GM10266 (cell line): Measurements from ENCODE around the gene PPFIA4.

ENCODE experiments used
- DNase-seq: peaks from one replicate; pipeline ENCODE4 v3.0.0; 2012; ENCODE audit errors: extremely low spot score
- TF ChIP-seq, protein P1 (sequence below): IDR thresholded peaks from 2 replicates; pipeline ENCODE4 v1.5.1; 2012; ENCODE audit warnings: mild to moderate bottlenecking, low read depth; ENCODE audit not compliant: control insufficient read depth, insufficient read depth; ENCODE audit errors: missing control alignments

Gene PPFIA4

GRCh38 chr1:202987922-202988583, 38.2 kb upstream of the PPFIA4 start:
- no peak for DNase-seq
- TF ChIP-seq, protein P1, sequence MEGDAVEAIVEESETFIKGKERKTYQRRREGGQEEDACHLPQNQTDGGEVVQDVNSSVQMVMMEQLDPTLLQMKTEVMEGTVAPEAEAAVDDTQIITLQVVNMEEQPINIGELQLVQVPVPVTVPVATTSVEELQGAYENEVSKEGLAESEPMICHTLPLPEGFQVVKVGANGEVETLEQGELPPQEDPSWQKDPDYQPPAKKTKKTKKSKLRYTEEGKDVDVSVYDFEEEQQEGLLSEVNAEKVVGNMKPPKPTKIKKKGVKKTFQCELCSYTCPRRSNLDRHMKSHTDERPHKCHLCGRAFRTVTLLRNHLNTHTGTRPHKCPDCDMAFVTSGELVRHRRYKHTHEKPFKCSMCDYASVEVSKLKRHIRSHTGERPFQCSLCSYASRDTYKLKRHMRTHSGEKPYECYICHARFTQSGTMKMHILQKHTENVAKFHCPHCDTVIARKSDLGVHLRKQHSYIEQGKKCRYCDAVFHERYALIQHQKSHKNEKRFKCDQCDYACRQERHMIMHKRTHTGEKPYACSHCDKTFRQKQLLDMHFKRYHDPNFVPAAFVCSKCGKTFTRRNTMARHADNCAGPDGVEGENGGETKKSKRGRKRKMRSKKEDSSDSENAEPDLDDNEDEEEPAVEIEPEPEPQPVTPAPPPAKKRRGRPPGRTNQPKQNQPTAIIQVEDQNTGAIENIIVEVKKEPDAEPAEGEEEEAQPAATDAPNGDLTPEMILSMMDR, result no peak

DNA sequence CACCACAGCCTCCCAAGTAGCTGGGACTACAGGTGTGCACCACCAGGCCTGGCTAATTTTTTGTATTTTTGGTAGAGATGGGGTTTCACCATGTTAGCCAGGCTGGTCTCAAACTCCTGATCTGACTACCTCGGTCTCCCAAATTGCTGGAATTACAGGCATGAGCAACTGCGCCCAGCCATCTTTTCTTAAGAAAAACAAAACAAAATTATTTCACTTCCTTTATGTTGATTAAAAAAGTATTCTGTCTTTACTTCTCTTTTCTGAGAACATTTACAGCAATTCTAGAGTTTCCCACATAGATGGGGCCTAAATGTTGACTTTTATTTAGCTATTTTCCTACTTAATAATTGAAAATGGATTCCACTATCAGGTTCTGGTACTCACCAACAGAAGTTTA, 36.4 kb upstream of the PPFIA4 start:
- no peak for DNase-seq
- TF ChIP-seq, protein P1, result no peak

- no peak for DNase-seq
- TF ChIP-seq, protein P1, result no peak
Measured at GRCh38 chr1:202991112-202991511, 35.2 kb upstream of the PPFIA4 start.

DNA sequence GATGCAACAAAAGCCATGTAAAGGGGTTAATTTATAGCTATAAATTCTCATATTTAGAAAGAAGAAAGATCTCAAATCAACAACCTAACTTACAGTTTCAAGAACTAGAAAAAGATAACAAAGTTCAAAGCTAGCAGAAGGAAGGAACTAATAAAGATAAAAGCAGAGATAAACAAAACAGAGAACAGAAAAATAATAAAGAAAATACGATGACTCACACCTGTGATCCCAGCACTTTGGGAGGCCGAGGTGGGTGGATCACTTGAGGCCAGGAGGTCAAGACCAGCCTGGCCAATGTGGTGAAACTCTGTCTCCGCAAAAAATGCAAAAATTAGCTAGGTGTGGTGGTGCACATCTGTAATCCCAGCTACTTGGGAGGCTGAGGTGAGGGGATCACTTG, 31.5 kb upstream of the PPFIA4 start:
- TF ChIP-seq, protein P1, result no peak
- no peak for DNase-seq

GRCh38 chr1:202998836-202999750, 27.2 kb upstream of the PPFIA4 start:
- TF ChIP-seq, protein P1, result peak; percentile 74
- peak; percentile 29 for DNase-seq

GRCh38 chr1:203000217-203000944, 25.9 kb upstream of the PPFIA4 start:
- DNase-seq, result no peak
- TF ChIP-seq, protein P1, result no peak
